ENCODE measurements around the gene GTF3C5. TPM values are rescaled to one million over a fixed set of nuclear protein-coding genes. Genes with fewer than 3 reads are reported as not detected.

Gene GTF3C5
- total and polyA plus RNA-seq, 9 of the 15 experiments (the other 6 are each of a cell fraction or from before 2014, with no cell fraction given): 3.8 to 118 (median 83.7) TPM

DNA sequence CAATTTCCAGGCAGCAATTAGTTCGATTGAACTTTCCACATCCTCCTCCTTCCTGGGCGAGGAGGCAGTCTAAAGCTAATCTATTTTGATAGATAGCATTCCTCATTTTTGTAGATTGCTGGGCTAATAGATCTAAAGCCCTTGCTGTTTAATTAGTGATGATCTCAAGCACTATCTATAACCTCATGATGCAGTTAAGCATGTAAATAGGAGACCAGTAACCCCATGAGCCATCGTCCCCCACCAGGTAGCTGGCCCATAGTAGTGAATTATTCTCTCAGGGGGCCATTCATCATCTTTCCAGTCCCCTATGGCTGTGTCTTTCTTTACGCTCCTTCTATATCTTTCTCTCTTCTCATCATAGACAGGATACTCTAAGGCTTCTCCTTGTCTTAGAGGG, 45.9 kb downstream of the GTF3C5 start:
- no peak overlapping the region for H3K9ac ChIP-seq (ENCODE audit: insufficient read depth in 1 of 2, low read depth in 2 of 2, low read length in 2 of 2)
- peaks cover 4% of the 10 kb centered on the region for H3K9me1 ChIP-seq (ENCODE audit: control insufficient read depth, insufficient read depth, low read length)
- ChIA-PET CTCF (ENCODE audit: low intra/inter-chr PET ratio) (no interaction called here), POLR2A (interaction anchor here (0.6 to 1.3 kb wide), 3 partner anchors 10 to 142 kb away, joined by 3 to 4 read pairs (median 3); no protein-coding TSS in a partner anchor)
- 30% methylated on average over 4 of the region's 4 CpGs for whole genome bisulfite sequencing (ENCODE audit: insufficient coverage, low coverage, missing lambda C conversion rate)
- no peak overlapping the region for H3K4me3 ChIP-seq
- H3K4me1 ChIP-seq (replicated peaks in 1 of 2; ENCODE audit: control insufficient read depth in 2 of 2, insufficient read depth in 2 of 2, low read length in 2 of 2): no peaks in the 10 kb centered on the region; a peak in 1 of 5 replicates
- H3K9me3 ChIP-seq (replicated peaks; ENCODE audit: control insufficient read depth, insufficient read depth, low read depth, low read length): no peaks in the 10 kb centered on the region
- in situ Hi-C loops (cut with MboI): no loop called here
- H3K27ac ChIP-seq (ENCODE audit: extremely low read depth, low read depth, low read length): no peak overlapping the region
- ATAC-seq: no peak
- no peak for DNase-seq (ENCODE audit: extremely low read depth in 1 of 4, low spot score in 3 of 4)
- no peaks in the 10 kb centered on the region for H3K79me2 ChIP-seq (ENCODE audit: control insufficient read depth, insufficient read depth, low read length)
- no peak for TF ChIP-seq CHD1 (IDR thresholded peaks at IDR 0.05; ENCODE audit: low read length)
- no peak for TF ChIP-seq PYGO2 (tag; IDR thresholded peaks at IDR 0.05)
- TF ChIP-seq BRD9 (IDR thresholded peaks at IDR 0.05; ENCODE audit: low read depth, partially characterized antibody): no peak
- TF ChIP-seq DPF2 (IDR thresholded peaks at IDR 0.05): no peak
- TF ChIP-seq BACH1 (tag; IDR thresholded peaks at IDR 0.05): no peak
- peaks cover 23 to 35% of the 10 kb centered on the region in 2 experiments for H3K27me3 ChIP-seq (ENCODE audit: control insufficient read depth in 2 of 2, insufficient read depth in 2 of 2, low read length in 2 of 2)
- intact Hi-C loops (cut with micrococcal nuclease): no loop called here
- BruUV-seq (replicated peaks): no TSS peak
- no peak overlapping the region for H2AFZ ChIP-seq (ENCODE audit: low read depth, low read length)
- no peak for FAIRE-seq
- no peak overlapping the region for H3K4me2 ChIP-seq (ENCODE audit: insufficient read depth, low read length)
- H4K20me1 ChIP-seq (replicated peaks; ENCODE audit: control insufficient read depth, insufficient read depth, low read length): no peaks in the 10 kb centered on the region
- no peaks in the 10 kb centered on the region for H3K36me3 ChIP-seq (ENCODE audit: control insufficient read depth, insufficient read depth, low read length)

DNA sequence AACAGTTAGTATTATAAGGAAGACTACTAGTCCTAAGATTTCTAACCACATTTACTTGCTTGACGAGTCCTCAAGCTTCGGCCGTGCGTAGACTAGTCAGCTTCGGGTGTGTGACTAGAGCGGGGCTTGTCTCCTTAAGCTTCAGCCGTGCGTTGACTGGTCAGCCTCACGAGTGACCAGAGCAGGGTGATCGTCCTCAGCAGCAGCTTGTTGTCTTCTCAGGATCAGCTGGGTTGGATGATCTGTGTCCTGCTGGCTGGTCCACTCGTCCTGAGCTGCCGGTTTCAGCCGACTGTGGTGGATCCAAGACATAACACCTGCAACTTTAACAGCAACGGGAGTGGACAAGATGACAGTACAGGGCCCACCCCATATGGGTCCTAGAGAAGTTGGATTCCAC, 47.7 kb downstream of the GTF3C5 start:
- POLR2A ChIA-PET: interaction anchor here (0.9 to 1.1 kb wide), 2 partner anchors 13 to 21 kb away, joined by 3 to 5 read pairs; no protein-coding TSS in a partner anchor
- WGBS (ENCODE audit: insufficient coverage, low coverage, missing lambda C conversion rate): 29% methylated on average over 14 of the region's 14 CpGs
- Histone ChIP-seq H3K4me1 (replicated peaks in 1 of 2; ENCODE audit: control insufficient read depth in 2 of 2, insufficient read depth in 2 of 2, low read length in 2 of 2) (no peaks in the 10 kb centered on the region; a peak in 1 of 5 replicates), H3K36me3 (ENCODE audit: control insufficient read depth, insufficient read depth, low read length) (no peaks in the 10 kb centered on the region), H3K4me2 (ENCODE audit: insufficient read depth, low read length) (no peak overlapping the region), H3K4me3 (no peak overlapping the region), H3K9ac (ENCODE audit: insufficient read depth in 1 of 2, low read depth in 2 of 2, low read length in 2 of 2) (no peak overlapping the region), H4K20me1 (replicated peaks; ENCODE audit: control insufficient read depth, insufficient read depth, low read length) (no peaks in the 10 kb centered on the region), H3K27ac (ENCODE audit: extremely low read depth, low read depth, low read length) (no peak overlapping the region), H3K9me1 (ENCODE audit: control insufficient read depth, insufficient read depth, low read length) (peaks cover 4% of the 10 kb centered on the region), H2AFZ (ENCODE audit: low read depth, low read length) (no peak overlapping the region), H3K79me2 (ENCODE audit: control insufficient read depth, insufficient read depth, low read length) (no peaks in the 10 kb centered on the region), H3K9me3 (replicated peaks; ENCODE audit: control insufficient read depth, insufficient read depth, low read depth, low read length) (no peaks in the 10 kb centered on the region), H3K27me3 (ENCODE audit: control insufficient read depth in 2 of 2, insufficient read depth in 2 of 2, low read length in 2 of 2) (peaks cover 23 to 35% of the 10 kb centered on the region in 2 experiments)
- ATAC-seq: 0 out of 3 replicates have a peak, but pooled peaks have one; percentile 27
- CTCF ChIA-PET (ENCODE audit: low intra/inter-chr PET ratio): no interaction called here
- in situ Hi-C loops (cut with MboI) (no loop called here), intact Hi-C loops (cut with micrococcal nuclease) (no loop called here)
- no peak for FAIRE-seq
- DNase-seq (ENCODE audit: extremely low read depth in 1 of 4, low spot score in 3 of 4): no peak
- BruUV-seq (replicated peaks): no TSS peak
- TF ChIP-seq HMBOX1 (IDR thresholded peaks at IDR 0.05): peak; percentile 63
